Erythroblast (primary cell): ENCODE measurements around the gene CHSY1.

ENCODE experiments used
- DNase-seq, 2 experiments: peaks; one replicate each; lab custom pipeline; 2025; lab: John Stamatoyannopoulos, UW
- GATA1 ChIP-seq: IDR thresholded peaks from 2 replicates; pipeline ENCODE4 v1.6.1; 2011; ENCODE audit warnings: low read depth, mild to moderate bottlenecking, control low read depth, low read length, moderate library complexity
- POLR2A ChIP-seq: IDR thresholded peaks from 2 replicates; pipeline ENCODE4 v1.6.1; 2011; ENCODE audit warnings: mild to moderate bottlenecking, low read length

Gene CHSY1

DNA sequence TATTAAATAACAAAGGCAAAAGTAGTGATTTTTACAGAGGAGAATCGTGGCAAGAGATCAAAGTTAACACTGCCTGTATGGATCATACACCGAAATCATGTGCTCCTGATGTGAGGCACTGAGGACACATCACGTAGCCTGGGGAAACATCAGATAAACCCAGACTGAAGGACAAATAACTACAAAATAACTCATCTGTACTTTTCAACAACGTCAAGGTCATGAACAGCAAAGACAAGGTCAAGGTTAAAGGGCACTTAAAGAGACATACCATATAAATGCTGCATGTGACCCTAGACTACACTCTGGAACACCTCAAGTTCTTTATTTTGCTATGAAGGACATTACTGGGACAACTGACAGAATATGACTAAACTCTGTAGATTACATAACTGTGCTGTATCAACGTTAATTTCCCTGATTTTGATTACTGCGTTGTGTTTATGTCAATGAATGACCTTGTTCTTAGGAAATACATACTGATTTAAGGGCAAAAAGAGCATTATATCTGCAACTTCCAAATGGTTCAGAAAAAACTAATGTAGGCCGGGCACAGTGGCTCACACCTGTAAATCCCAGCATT lies 48.1 kb downstream of the CHSY1 start:
- TF ChIP-seq GATA1, result no peak
- TF ChIP-seq POLR2A, result no peak

DNA sequence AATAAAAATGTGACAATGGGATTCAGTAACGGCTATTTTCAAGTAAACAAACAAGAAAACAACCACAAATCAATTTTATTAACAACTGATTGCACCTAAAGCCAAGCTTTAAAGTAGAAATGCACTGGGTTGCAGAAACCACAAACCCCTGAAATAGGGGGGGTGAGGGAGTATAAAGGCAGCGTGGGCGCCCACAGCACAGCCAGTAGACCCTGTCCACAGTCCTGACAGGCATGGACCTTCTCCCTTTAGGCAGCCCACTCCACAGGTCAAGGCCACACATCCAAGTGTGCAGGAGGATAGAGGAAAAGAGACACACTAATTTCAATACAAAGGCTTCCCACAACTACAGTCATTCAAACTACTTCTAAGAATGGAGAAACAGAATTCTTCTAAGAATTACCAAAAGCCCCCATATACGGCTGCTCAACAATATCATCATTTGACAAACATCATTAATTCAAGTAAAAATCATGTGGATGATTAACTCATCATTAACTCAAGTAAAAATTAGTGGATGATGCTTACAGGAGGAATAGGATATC lies 48.7 kb downstream of the CHSY1 start:
- no peak for DNase-seq
- TF ChIP-seq POLR2A (no peak), GATA1 (no peak)

More for the DNA sequence above, 48.1 kb downstream of the CHSY1 start:
- no peak for DNase-seq

DNA sequence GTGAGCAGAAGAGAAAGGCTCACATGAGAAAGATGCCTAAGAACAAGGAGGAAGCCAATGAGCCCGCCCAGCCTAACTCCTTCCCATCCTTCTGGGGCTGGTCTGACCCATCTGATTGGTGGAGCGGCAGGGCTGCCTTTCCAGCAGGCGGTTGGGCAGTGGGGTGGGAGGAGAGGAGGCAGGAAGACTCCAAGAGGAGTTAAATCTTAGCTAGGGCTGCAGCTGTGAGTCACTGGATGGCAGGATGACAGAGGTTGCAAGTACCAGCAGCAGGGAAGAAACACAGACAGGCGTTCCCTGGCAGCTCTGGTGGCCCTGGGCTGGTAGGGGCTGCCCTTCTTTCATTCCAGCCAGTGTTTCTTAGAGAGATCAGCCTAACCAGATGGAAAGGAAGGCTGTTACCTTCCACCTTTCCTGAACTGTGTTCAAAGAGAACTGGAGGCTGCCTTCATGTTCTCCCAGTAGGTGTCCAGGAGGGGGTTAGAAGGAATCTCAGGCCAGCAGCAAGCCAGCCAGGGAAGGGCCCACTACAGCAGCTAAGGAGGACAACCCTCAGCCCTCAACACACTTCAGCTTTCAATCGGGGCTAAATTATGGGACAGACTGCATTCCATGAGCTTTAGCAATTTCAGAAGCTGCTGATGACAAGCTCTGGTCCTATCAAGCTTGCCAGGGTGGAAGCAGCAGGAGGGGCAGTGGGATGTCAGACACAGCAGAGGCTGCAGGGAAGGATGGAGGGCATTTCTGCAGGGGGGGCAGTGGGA lies 50.3 kb downstream of the CHSY1 start:
- DNase-seq, result no peak
- TF ChIP-seq POLR2A (no peak), GATA1 (no peak)

DNA sequence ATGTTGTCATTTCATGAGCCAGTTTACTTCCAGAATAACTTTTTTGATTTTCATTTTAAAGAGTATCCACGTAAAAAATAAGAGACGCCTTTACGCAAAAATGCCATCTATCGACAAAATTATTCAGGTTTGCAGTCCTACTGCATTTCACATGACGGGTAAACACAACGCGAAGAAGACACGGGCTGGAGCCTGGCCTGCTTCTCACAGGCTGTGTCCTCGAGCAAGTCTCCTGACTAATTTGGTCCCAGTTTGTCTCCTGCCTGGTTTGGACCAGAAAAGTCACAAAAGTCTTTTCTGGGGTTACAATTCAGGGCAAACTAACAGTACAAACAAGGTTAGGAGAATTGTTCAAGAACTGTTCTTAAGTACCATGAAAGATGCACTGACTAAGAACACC lies 51.7 kb downstream of the CHSY1 start:
- no peak for TF ChIP-seq GATA1
- no peak for TF ChIP-seq POLR2A
- DNase-seq, result no peak

DNA sequence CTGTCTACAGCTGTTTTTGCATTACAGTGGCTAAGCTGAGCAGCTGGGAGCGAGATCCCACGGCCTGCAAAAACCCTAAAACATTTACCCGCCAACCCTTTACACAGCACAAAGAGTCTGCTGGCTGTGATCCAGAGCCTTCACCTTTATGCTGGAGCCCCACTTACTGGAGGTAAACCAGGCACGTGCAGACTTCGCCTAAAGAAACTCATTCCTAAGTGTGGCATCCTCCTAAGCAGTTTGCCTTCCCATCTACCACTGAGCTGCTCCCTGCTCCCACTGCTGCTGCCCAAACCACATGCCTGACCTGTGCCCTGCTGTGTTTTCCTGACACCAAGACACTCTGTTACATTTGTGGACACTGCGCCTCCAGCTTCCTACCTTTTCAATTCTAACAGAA lies 53.0 kb downstream of the CHSY1 start:
- DNase-seq, result no peak
- no peak for TF ChIP-seq GATA1
- no peak for TF ChIP-seq POLR2A

DNA sequence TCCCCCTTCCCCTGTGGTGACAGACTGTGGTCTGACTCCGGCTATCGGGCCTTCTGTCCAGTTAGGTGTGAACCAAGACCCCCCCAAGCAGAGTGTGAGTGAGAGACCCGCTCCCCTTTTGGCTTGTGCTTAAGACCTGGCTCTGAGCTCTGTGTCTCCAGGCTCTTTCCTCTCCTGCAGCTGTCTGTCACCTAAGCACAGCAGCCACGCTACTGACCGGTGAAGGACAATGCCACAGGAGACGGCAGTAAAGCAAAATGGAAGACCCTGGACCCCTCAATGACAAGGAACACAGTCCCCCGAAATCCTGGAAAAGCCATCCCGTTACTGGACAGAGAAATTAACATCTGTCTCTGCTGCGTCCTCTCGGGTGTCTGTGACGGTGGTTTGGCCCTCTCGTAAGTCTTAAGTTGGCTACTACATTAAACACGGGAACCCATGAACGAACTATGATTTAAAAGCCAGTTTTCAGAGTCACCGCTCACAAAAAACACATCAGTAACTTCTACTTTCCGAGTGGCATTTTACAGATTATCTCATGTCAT lies 53.7 kb downstream of the CHSY1 start:
- TF ChIP-seq GATA1, result no peak
- TF ChIP-seq POLR2A, result no peak
- DNase-seq, result no peak

DNA sequence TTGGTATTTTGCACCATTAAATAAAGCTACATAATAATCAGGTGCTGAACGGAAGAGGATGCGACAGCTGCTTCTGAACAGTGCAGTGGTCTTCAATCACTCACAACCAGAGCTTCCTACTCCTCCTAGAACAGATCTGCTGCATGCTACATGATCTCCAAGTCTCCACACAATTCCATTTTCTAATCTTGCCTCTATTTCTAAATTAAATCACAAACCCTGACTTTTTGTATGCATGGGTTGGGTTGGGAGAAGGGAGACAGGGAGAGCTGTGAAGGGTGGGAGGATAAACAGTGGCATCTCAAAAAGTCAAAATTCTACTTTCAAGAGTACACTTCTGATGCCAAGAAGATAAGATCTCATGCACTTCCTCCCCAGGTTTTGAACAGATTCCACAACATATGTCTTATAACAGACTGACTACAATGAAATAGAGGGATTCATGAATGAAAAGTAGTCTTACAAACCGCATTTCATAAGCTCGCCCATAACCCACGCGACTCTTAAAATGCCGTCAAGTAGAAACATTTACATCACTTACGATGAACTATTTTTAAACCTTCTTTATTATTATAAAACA lies 57.2 kb downstream of the CHSY1 start:
- TF ChIP-seq GATA1 (no peak), POLR2A (no peak)
- DNase-seq, result no peak

DNA sequence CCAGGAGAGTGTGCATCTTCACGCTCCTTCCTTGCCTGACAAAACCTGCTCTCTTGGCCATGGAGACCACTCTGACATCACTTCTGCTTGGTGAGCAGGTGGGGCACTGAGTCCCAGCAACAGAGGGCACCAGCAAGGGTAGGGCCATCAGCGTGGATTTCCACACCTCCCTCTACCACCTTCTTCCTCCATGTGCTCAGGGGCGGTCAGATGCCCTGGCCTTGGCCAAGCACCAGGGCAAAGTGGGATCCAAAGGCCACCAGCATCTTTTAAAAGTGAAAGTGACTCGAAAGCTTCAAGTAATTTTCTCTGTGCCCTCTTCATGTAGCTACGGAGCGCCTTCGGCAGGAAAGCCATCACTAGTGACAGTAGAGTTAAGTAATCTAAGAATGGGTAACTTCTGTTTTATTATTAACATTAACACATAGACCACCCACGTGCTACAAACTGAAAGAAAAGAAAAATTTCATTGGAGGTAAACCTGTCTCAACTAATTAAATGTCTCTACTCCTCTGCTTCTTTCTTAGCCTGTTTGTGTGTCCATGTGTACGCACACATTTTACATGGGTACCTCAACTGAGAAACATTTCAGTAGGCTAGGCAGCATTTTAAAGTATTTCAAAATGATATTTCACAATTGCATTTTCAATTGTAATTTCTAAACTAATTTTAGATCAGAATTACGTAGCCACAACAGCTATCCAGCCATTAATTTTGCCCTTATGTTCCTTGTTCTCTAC lies 57.9 kb downstream of the CHSY1 start:
- TF ChIP-seq POLR2A (no peak), GATA1 (no peak)
- DNase-seq, result no peak

DNA sequence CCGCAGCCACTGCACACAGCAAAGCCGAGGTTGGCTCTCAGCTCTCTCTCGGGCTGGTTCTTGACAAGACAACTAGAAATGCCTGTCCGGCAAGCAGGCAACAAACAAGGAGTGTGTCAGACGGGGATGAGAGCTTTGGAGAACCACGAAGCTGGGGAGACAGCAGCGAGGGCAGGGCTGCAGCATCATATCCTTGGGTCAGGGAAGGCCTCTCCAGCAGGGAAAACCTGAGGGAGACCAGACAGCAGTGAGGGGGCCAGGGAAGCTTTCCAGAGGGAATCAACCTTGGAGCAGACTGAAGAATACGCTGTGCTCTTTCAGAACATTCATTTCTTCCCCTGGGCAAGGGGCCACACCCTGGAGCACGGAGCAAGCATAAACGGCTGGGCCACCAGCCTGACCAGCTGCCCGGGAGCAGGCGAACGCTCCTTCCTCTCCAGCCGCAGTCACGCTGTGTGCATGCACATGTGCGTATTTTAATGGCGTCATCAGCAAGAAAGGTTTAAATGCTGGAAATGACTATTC lies 58.7 kb downstream of the CHSY1 start:
- DNase-seq, result no peak
- no peak for TF ChIP-seq GATA1
- TF ChIP-seq POLR2A, result no peak

DNA sequence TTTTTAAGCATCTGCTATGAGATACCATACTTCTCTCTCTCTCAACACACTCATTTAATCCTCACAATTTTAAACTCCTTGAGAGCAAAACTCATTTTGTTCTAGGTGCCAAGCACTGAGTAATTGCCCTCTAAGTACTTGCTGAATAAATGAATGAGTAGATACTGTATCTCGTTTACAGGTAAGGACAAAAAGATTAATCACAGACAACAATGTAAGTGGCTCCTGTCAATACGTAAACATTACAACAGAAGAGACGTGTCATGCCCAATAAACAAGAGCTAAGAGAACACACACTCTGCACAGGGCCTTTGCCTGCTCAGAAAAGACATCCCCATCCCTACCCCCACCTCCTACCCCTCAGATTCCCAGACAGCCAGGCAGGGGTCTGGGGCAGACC lies 59.8 kb downstream of the CHSY1 start:
- DNase-seq, result no peak
- TF ChIP-seq POLR2A (no peak), GATA1 (no peak)

DNA sequence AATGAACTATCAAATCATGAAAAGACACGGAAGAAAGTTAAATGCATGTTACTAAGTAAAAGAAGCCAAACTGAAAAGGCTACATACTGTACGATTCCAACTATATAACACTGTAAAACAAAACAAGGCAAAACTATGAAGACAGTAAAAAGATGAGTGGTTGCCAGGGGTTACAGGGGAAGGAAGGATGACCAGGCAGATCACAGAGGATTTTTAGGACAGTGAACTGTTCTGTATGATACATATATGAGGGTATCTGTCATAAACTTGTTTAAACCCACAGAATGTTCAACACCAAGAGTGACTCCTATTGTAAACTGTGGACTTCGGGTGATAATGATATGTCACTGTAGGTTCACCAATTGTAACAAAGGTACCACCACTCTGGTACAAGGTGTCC lies 60.6 kb downstream of the CHSY1 start:
- no peak for DNase-seq
- no peak for TF ChIP-seq GATA1
- no peak for TF ChIP-seq POLR2A

DNA sequence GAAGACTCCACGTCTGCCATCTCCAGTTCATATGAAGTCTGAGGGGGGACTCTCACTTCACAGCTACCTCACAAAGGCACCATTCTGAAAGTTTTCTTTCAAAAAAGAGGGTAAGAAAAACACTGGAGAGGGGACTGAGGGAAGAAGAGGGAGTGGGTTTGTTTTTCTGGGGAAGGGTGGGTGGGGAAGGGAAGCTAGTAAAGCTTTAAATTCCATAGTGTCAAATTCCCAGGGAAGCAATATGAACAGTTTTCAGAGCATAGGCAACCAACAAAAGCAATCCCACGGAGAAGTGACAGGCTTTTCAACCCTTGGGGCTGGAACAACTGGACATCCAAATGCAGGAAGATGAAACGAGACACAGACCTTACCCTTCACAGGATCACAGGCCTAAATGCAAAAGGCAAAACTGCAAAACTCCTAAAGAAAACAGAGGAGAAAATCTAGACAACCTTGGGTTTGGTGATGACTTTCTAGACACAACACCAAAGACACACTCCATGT lies 61.7 kb downstream of the CHSY1 start:
- no peak for DNase-seq
- TF ChIP-seq POLR2A (no peak), GATA1 (no peak)
